ENCODE measurements around the gene HIGD1C.

- TF ChIP-seq ZFP3 (CRISPR knock-in tag; IDR thresholded peaks at IDR 0.05) (no peak), CREB5 (CRISPR knock-in tag; IDR thresholded peaks at IDR 0.05; ENCODE audit: low read depth) (no peak), CSRNP3 (CRISPR knock-in tag; IDR thresholded peaks at IDR 0.05) (no peak), OSR1 (CRISPR knock-in tag; IDR thresholded peaks at IDR 0.05) (no peak), PATZ1 (CRISPR knock-in tag; IDR thresholded peaks at IDR 0.05; ENCODE audit: borderline replicate concordance) (no peak), TCF4 (CRISPR knock-in tag; IDR thresholded peaks at IDR 0.05; ENCODE audit: borderline replicate concordance) (no peak), ZNF70 (CRISPR knock-in tag; IDR thresholded peaks at IDR 0.05) (no peak), RARB (CRISPR knock-in tag; IDR thresholded peaks at IDR 0.05) (no peak), BACH2 (CRISPR knock-in tag; IDR thresholded peaks at IDR 0.05; ENCODE audit: borderline replicate concordance) (no peak), ZFP30 (CRISPR knock-in tag; IDR thresholded peaks at IDR 0.05) (no peak), ZNF8 (CRISPR knock-in tag; IDR thresholded peaks at IDR 0.05) (no peak)
These were observed 4.3 kb upstream of the HIGD1C start for GRCh38 chr12:50947933-50948626.
